HepG2 (cell line): ENCODE results near the gene TNFSF10. TPM values are rescaled to one million over a fixed set of nuclear protein-coding genes. Genes with fewer than 3 reads are reported as not detected.

Source experiments
- ATAC-seq: fragments of 200-7000 bp; cut with Tn5 transposase; 3 replicates; pipeline ENCODE4 v1.9.1; 2020; ENCODE audit warnings: mild to moderate bottlenecking, moderate library complexity
- BruUV-seq: library from RNA; stranded (reverse); fragments of 400-500 nt; replicated peaks from 2 replicates; lab custom pipeline; 2021; lab: Mats Ljungman, UMichigan
- CTCF ChIA-PET: fragments of 300-600 bp; formaldehyde crosslinking; extraction: SDS; loops from one replicate; lab custom pipeline; 2021; ENCODE audit warnings: low total read pairs, inconsistent platforms, low intra/inter-chr PET ratio; lab: Yijun Ruan, JAX
- POLR2A ChIA-PET: fragments of 350-600 bp; sonication (Branson Sonifier 250); formaldehyde crosslinking; loops from one replicate; lab custom pipeline; 2020; ENCODE audit warnings: antibody characterized with exemption, inconsistent platforms; lab: Yijun Ruan, JAX
- DNase-seq: peaks from one replicate; pipeline ENCODE4 v3.0.0-alpha.2; 2015; ENCODE audit warnings: low spot score
- FAIRE-seq: peaks from 3 replicates; lab custom pipeline; 2011; peaks lifted over from hg19 to GRCh38; lab: Jason Lieb, UNC
- H2AFZ ChIP-seq: one replicate; pipeline ENCODE4 v1.6.1; 2011; ENCODE audit warnings: low read length, inconsistent platforms
- H3K27ac ChIP-seq: fragments of 300-600 bp; 3 replicates; pipeline ENCODE4 v1.8.0; 2011; ENCODE audit warnings: mixed run types, mild to moderate bottlenecking, mixed read lengths, low read length, inconsistent platforms; ENCODE audit not compliant: insufficient read depth; ENCODE audit errors: extremely low read length
- H3K27me3 ChIP-seq, 2 experiments: fragments of 200-600 bp in 1 of 2; 2 replicates in 1 of 2; 3 replicates in 1 of 2; pipeline versions ENCODE4 v1.6.0 to v1.8.0; 2011; ENCODE audit warnings: low read length in 2 of 2, mild to moderate bottlenecking in 2 of 2, moderate library complexity in 2 of 2, inconsistent platforms in 1 of 2; ENCODE audit not compliant: insufficient read depth in 2 of 2, control insufficient read depth in 1 of 2
- H3K36me3 ChIP-seq, 2 experiments: fragments of 200-600 bp in 1 of 2; replicated peaks in 1 of 2; 2 replicates in 1 of 2; 3 replicates in 1 of 2; pipeline versions ENCODE4 v1.5.1 to v1.8.0; 2011; ENCODE audit warnings: low read length in 2 of 2, inconsistent platforms in 1 of 2; ENCODE audit not compliant: insufficient read depth in 2 of 2, control insufficient read depth in 1 of 2
- H3K4me1 ChIP-seq: 2 replicates; pipeline ENCODE4 v1.5.1; 2012; ENCODE audit warnings: low read length, inconsistent platforms; ENCODE audit not compliant: insufficient read depth
- H3K4me2 ChIP-seq: 2 replicates; pipeline ENCODE4 v1.6.0; 2011; ENCODE audit warnings: low read depth, low read length, inconsistent platforms
- H3K4me3 ChIP-seq, 3 experiments: fragments of 200-600 bp in 1 of 3; sonication (generic), shearing (Covaris generic) in 1 of 3; replicated peaks in 1 of 3; 2 replicates each; pipeline ENCODE4 v1.5.1; 2011 to 2016; ENCODE audit warnings: low read length in 3 of 3, inconsistent platforms in 2 of 3, low read depth in 2 of 3, mild to moderate bottlenecking in 2 of 3, control low read depth in 1 of 3, mixed read lengths in 1 of 3; ENCODE audit not compliant: insufficient read depth in 1 of 3
- H3K79me2 ChIP-seq: one replicate; pipeline ENCODE4 v1.6.1; 2011; ENCODE audit warnings: low read length, inconsistent platforms; ENCODE audit not compliant: insufficient read depth
- H3K9ac ChIP-seq: 2 replicates; pipeline ENCODE4 v1.6.0; 2011; ENCODE audit warnings: mild to moderate bottlenecking, low read depth, low read length, inconsistent platforms; ENCODE audit not compliant: insufficient read depth
- H3K9me3 ChIP-seq: 2 replicates; pipeline ENCODE4 v1.5.1; 2012; ENCODE audit warnings: mild to moderate bottlenecking, low read length
- H4K20me1 ChIP-seq: 2 replicates; pipeline ENCODE4 v1.6.0; 2011; ENCODE audit warnings: inconsistent platforms, mild to moderate bottlenecking, low read length, moderate library complexity; ENCODE audit not compliant: insufficient read depth
- ATRX ChIP-seq: sonication (generic); formaldehyde crosslinking; IDR thresholded peaks from 2 replicates; pipeline ENCODE4 v1.4.0; 2020; ENCODE audit warnings: missing genetic modification reagents, borderline replicate concordance
- CEBPB ChIP-seq: IDR thresholded peaks from 2 replicates; pipeline ENCODE4 v1.6.1; 2011; ENCODE audit warnings: low read depth, low read length, improper control_type of control experiment, borderline replicate concordance
- FOXA3 ChIP-seq: IDR thresholded peaks from 2 replicates; pipeline ENCODE4 v1.6.1; 2016; ENCODE audit warnings: missing genetic modification reagents, missing compliant biosample characterization
- FOXP1 ChIP-seq, 2 experiments: fragments of 450-650 bp in 1 of 2; IDR thresholded peaks; 2 replicates each; pipeline ENCODE4 v1.6.1; 2017 to 2018; ENCODE audit warnings: antibody characterized with exemption in 1 of 2
- HMG20A ChIP-seq: IDR thresholded peaks from 2 replicates; pipeline ENCODE4 v1.6.1; 2016; ENCODE audit warnings: borderline replicate concordance
- HNF4A ChIP-seq: sonication (generic); formaldehyde crosslinking; IDR thresholded peaks from 2 replicates; pipeline ENCODE4 v1.4.0; 2020; ENCODE audit warnings: missing genetic modification reagents
- ISX ChIP-seq: sonication (generic); formaldehyde crosslinking; conservative IDR thresholded peaks from 2 replicates; pipeline ENCODE4 v1.5.0; 2020; ENCODE audit warnings: missing genetic modification reagents
- KAT2B ChIP-seq: fragments of 150-350 bp; IDR thresholded peaks from 2 replicates; pipeline ENCODE4 v1.6.1; 2014; ENCODE audit warnings: low read depth, low read length, borderline replicate concordance
- MXD4 ChIP-seq: IDR thresholded peaks from 2 replicates; pipeline ENCODE4 v1.6.1; 2016; ENCODE audit warnings: mild to moderate bottlenecking, missing biosample characterization, missing genetic modification reagents
- RAD21 ChIP-seq: fragments of 450-650 bp; formaldehyde crosslinking; IDR thresholded peaks from 2 replicates; pipeline ENCODE4 v1.5.0; 2020; ENCODE audit warnings: mild to moderate bottlenecking
- REXO4 ChIP-seq: sonication (generic); formaldehyde crosslinking; IDR thresholded peaks from 2 replicates; pipeline ENCODE4 v1.8.0; 2022; ENCODE audit warnings: missing genetic modification reagents, mild to moderate bottlenecking, borderline replicate concordance
- SAP130 ChIP-seq: IDR thresholded peaks from 2 replicates; pipeline ENCODE4 v1.6.1; 2016; ENCODE audit warnings: low read depth
- SOX13 ChIP-seq, 3 experiments: fragments of 450-650 bp in 1 of 3; sonication (generic) in 1 of 3; formaldehyde crosslinking in 1 of 3; IDR thresholded peaks in 2 of 3; conservative IDR thresholded peaks in 1 of 3; 2 replicates each; pipeline versions ENCODE4 v1.5.0 to v1.6.1; 2016 to 2020; ENCODE audit warnings: antibody characterized with exemption in 1 of 3, mild to moderate bottlenecking in 1 of 3, missing compliant biosample characterization in 1 of 3, missing genetic modification reagents in 1 of 3, moderate library complexity in 1 of 3
- SOX5 ChIP-seq: IDR thresholded peaks from 2 replicates; pipeline ENCODE4 v1.6.1; 2016; ENCODE audit warnings: borderline replicate concordance
- STAT6 ChIP-seq: sonication (generic); formaldehyde crosslinking; IDR thresholded peaks from 2 replicates; pipeline ENCODE4 v1.4.0; 2020; ENCODE audit warnings: missing genetic modification reagents, mild to moderate bottlenecking, borderline replicate concordance
- TCF7 ChIP-seq: sonication (generic); IDR thresholded peaks from 2 replicates; pipeline ENCODE4 v1.6.1; 2016; ENCODE audit warnings: antibody characterized with exemption, low read depth
- U2AF2 ChIP-seq: fragments of 200-400 bp; formaldehyde crosslinking; IDR thresholded peaks from 2 replicates; pipeline ENCODE4 v1.6.1; 2017; ENCODE audit warnings: low read depth, mild to moderate bottlenecking, low read length
- ZKSCAN1 ChIP-seq: fragments of 150-350 bp; IDR thresholded peaks from 2 replicates; pipeline ENCODE4 v1.6.1; 2014; ENCODE audit warnings: low read length
- ZNF121 ChIP-seq: sonication (generic); formaldehyde crosslinking; IDR thresholded peaks from 2 replicates; pipeline ENCODE4 v1.5.0; 2020; ENCODE audit warnings: mild to moderate bottlenecking, missing genetic modification reagents
- ZNF24 ChIP-seq: fragments of 450-650 bp; IDR thresholded peaks from 2 replicates; pipeline ENCODE4 v1.6.1; 2017; ENCODE audit warnings: antibody characterized with exemption, mild to moderate bottlenecking
- ZNF30 ChIP-seq: sonication (generic); formaldehyde crosslinking; IDR thresholded peaks from 2 replicates; pipeline ENCODE4 v1.5.0; 2020; ENCODE audit warnings: mild to moderate bottlenecking, missing genetic modification reagents
- ZNF569 ChIP-seq: sonication (generic); formaldehyde crosslinking; IDR thresholded peaks from 2 replicates; pipeline ENCODE4 v1.5.0; 2020; ENCODE audit warnings: mild to moderate bottlenecking, missing genetic modification reagents, moderate library complexity, borderline replicate concordance
- ZNF773 ChIP-seq: sonication (generic); formaldehyde crosslinking; IDR thresholded peaks from 2 replicates; pipeline ENCODE4 v1.4.0; 2020; ENCODE audit warnings: missing genetic modification reagents, borderline replicate concordance
- ZNF792 ChIP-seq: IDR thresholded peaks from 2 replicates; pipeline ENCODE4 v1.6.1; 2016
- WGBS: methylation state at CpG from one replicate; pipeline ENCODE4 v1.1.6; 2017; ENCODE audit warnings: low lambda C conversion rate; 5-methylcytosine and 5-hydroxymethylcytosine counted together
- in situ Hi-C: cut with HindIII; loops from 2 replicates; pipeline ENCODE4 v1.10.0; 2017; ENCODE audit warnings: low pct_unique_long_range_greater_than_20kb; ENCODE audit not compliant: extremely low pct_ligation_motif_present
- intact Hi-C: fragments of 100-400 bp; cut with micrococcal nuclease; formaldehyde crosslinking; loops from one replicate; pipeline ENCODE4 v1.10.0; 2022; ENCODE audit not compliant: unreplicated experiment
- polyA plus RNA-seq, 8 experiments: library from polyadenylated mRNA; depleted of rRNA in 3 of 8; stranded (reverse) in 7 of 8; unstranded in 1 of 8; fragments of >200 nt; fragmentation: Illumina TruSeq in 4 of 8; extraction: Trizol in 4 of 8; gene quantifications; 2 replicates each; pipeline versions ENCODE4 v1.2.1 to v1.2.3, GENCODE V29; 2011 to 2016; ENCODE audit warnings: low read depth in 4 of 8, missing spikeins in 1 of 8, mixed read lengths in 1 of 8; ENCODE audit not compliant: insufficient read depth in 1 of 8
- total RNA-seq, 5 experiments: library from RNA; depleted of rRNA; stranded (reverse); fragments of >200 nt; fragmentation: Illumina TruSeq; extraction: Trizol; gene quantifications; 2 replicates each; pipeline ENCODE4 v1.2.3, GENCODE V29; 2016; ENCODE audit warnings: low read depth in 1 of 5

The TNFSF10 gene
- total and polyA plus RNA-seq, 2 of the 13 experiments (the other 11 are each of a cell fraction or from before 2014, with no cell fraction given), result 8.4 to 9.9 TPM

GRCh38 chr3:172569128-172570008 is 46.1 kb upstream of the TNFSF10 start:
- DNase-seq (peak; percentile 21), ATAC-seq (peak; percentile 57), FAIRE-seq (peak; percentile 4)
- Histone ChIP-seq H3K4me3 (no peak overlapping the region), H3K4me2 (peak overlapping the region; percentile 47), H2AFZ (peak overlapping the region; percentile 29), H3K36me3 (no peaks in the 10 kb centered on the region), H3K79me2 (no peaks in the 10 kb centered on the region), H3K27me3 (no peaks in the 10 kb centered on the region), H3K9me3 (no peaks in the 10 kb centered on the region), H3K4me1 (peaks cover 21% of the 10 kb centered on the region), H3K27ac (peak overlapping the region; percentile 45), H4K20me1 (no peaks in the 10 kb centered on the region), H3K9ac (no peak overlapping the region)
- POLR2A ChIA-PET, result interaction anchor here (1.3 kb wide), 1 partner anchor 25 kb away, joined by 3 read pairs; no protein-coding TSS in a partner anchor
- 31% methylated on average over 4 of the region's 4 CpGs for WGBS
- intact Hi-C loops, result no loop called here
- in situ Hi-C loops, result no loop called here
- CTCF ChIA-PET, result no interaction called here
- no TSS peak for BruUV-seq
- no peak for TF ChIP-seq MXD4 (CRISPR knock-in tag)
- 0 out of 2 replicates have a peak, but pooled peaks have one; percentile 28 for TF ChIP-seq ZNF24
- no peak for TF ChIP-seq ZNF773 (CRISPR knock-in tag)
- TF ChIP-seq STAT6 (CRISPR knock-in tag), result no peak
- TF ChIP-seq ZKSCAN1, result no peak
- peak; percentile 93 for TF ChIP-seq CEBPB
- TF ChIP-seq ZNF569, result no peak
- TF ChIP-seq FOXP1 (IDR thresholded peaks at IDR 0.05), result no peak
- TF ChIP-seq FOXP1 (CRISPR knock-in tag; IDR thresholded peaks at IDR 0.05), result peak; percentile 39; the same call in 1 of the 2 replicates
- no peak for TF ChIP-seq ZNF30 (CRISPR knock-in tag)
- TF ChIP-seq SOX13 (IDR thresholded peaks at IDR 0.05), result no peak
- TF ChIP-seq SOX13 (CRISPR knock-in tag; conservative IDR thresholded peaks at IDR 0.05 in 1 of 2, IDR thresholded peaks at IDR 0.05 in 1 of 2), result peak in 1 of 2 experiments; percentile 90; a peak in 2 of 4 replicates
- TF ChIP-seq RAD21 (CRISPR knock-in tag), result no peak
- 0 out of 2 replicates have a peak, but pooled peaks have one; percentile 16 for TF ChIP-seq ZNF792 (CRISPR knock-in tag)
- TF ChIP-seq TCF7, result peak; percentile 40; the same call in 1 of the 2 replicates
- TF ChIP-seq ATRX (CRISPR knock-in tag), result no peak
- TF ChIP-seq REXO4 (CRISPR knock-in tag), result no peak
- peak; percentile 88 for TF ChIP-seq SOX5
- TF ChIP-seq SAP130, result peak; percentile 29; the same call in 1 of the 2 replicates
- TF ChIP-seq HMG20A (CRISPR knock-in tag), result peak; percentile 51; the same call in 1 of the 2 replicates
- no peak for TF ChIP-seq U2AF2
- peak; percentile 88; the same call in 1 of the 2 replicates for TF ChIP-seq KAT2B
- no peak for TF ChIP-seq ISX (CRISPR knock-in tag)
- peak; percentile 47; the same call in 1 of the 2 replicates for TF ChIP-seq FOXA3 (CRISPR knock-in tag)
- TF ChIP-seq HNF4A (CRISPR knock-in tag), result peak; percentile 23; the same call in 1 of the 2 replicates
- no peak for TF ChIP-seq ZNF121
